Adrenal gland (tissue), 12 donors: ENCODE results near the gene RBM5. TPM values are rescaled to one million over a fixed set of nuclear protein-coding genes. Genes with fewer than 3 reads are reported as not detected.

Experiments used
- DNase-seq, 7 donors: peaks; one replicate each; pipeline ENCODE4 v3.0.0-alpha.2; 2019 to 2020
- H3K27ac ChIP-seq, 5 donors: fragments of 200-600 bp; sonication (generic) in 4 of 5; 1 replicate in 3 of 5; 2 replicates in 2 of 5; pipeline versions ENCODE4 v1.5.1 to v1.8.0; 2016 to 2020; ENCODE audit warnings: mild to moderate bottlenecking in 1 of 5
- H3K27me3 ChIP-seq: fragments of 200-600 bp; 2 replicates; pipeline ENCODE4 v1.8.0; 2021
- H3K36me3 ChIP-seq, 2 donors: fragments of 200-600 bp; replicated peaks in 1 of 2; 1 replicate in 1 of 2; 2 replicates in 1 of 2; pipeline versions ENCODE4 v1.5.1 to v1.8.0; 2018 to 2022
- H3K4me1 ChIP-seq, 2 donors: fragments of 200-600 bp; replicated peaks in 1 of 2; 1 replicate in 1 of 2; 2 replicates in 1 of 2; pipeline versions ENCODE4 v1.5.1 to v1.8.0; 2018 to 2021
- H3K4me3 ChIP-seq, 4 donors: fragments of 200-600 bp; sonication (generic) in 3 of 4; one replicate each; pipeline ENCODE4 v1.5.1; 2016 to 2018
- H3K9me3 ChIP-seq, 3 donors: fragments of 200-600 bp; sonication (generic) in 1 of 3; replicated peaks in 1 of 3; 1 replicate in 2 of 3; 2 replicates in 1 of 3; pipeline versions ENCODE4 v1.5.1 to v1.8.0; 2016 to 2021
- POLR2A ChIP-seq, 2 donors: fragments of 450-650 bp; IDR thresholded peaks; one replicate each; pipeline ENCODE4 v1.6.1; 2017; ENCODE audit warnings: antibody characterized with exemption in 2 of 2, mild to moderate bottlenecking in 2 of 2, moderate library complexity in 1 of 2
- WGBS, 4 donors: extraction: QIAGEN DNeasy Blood & Tissue Kit in 2 of 4; methylation state at CpG; one replicate each; pipeline versions ENCODE4 v1.1.5 to v1.1.7; 2013 to 2017; 5-methylcytosine and 5-hydroxymethylcytosine counted together
- intact Hi-C, 2 donors: fragments of 100-400 bp; cut with DNase I; formaldehyde crosslinking; loops; one replicate each; pipeline versions ENCODE4 v1.14.1 to v1.15.0; 2022 to 2023
- polyA plus RNA-seq, 3 donors: library from polyadenylated mRNA; stranded (reverse); fragments of 200-250 nt in 2 of 3; fragments of 350-450 nt in 1 of 3; fragmentation: Illumina TruSeq in 1 of 3; extraction: RNeasy Lipid Tissue Mini Kit (QIAGEN cat#74804) in 1 of 3; gene quantifications; one replicate each; pipeline ENCODE4 v1.2.3, GENCODE V29; 2013 to 2014
- total RNA-seq, 9 donors: library from RNA; depleted of rRNA in 4 of 9; stranded (reverse); fragments of >200 nt in 4 of 9; fragments of 120-200 nt in 1 of 9; fragmentation: NEBNext Ultra II Directional in 1 of 9; extraction: Animal tissue kit (Norgen Biotek cat#: 25700) in 1 of 9; gene quantifications; one replicate each; pipeline versions ENCODE4 v1.1.0 to v1.2.4, GENCODE V29; 2013 to 2023
- TF ChIP-seq, protein P1 (sequence below), 6 experiments: fragments of 450-650 bp in 4 of 6; fragments of 200-600 bp in 2 of 6; sonication (generic) in 1 of 6; IDR thresholded peaks; 1 replicate in 5 of 6; 2 replicates in 1 of 6; pipeline versions ENCODE4 v1.5.1 to v1.8.0; 2016 to 2021; ENCODE audit warnings: antibody characterized with exemption in 6 of 6, mild to moderate bottlenecking in 2 of 6, moderate library complexity in 1 of 6
- donor health status: healthy with polysubstance abuse.
- donor health status: Bipolar disorder and iron deficiency.
- donor health status: DM: yes; HTN: yes; CAD: no.
- donor health status: DM: no; HTN: no; CAD: no.
- donor health status: DM: no; HTN: no; CAD: no.
- donor health status: DM: yes; HTN: yes; CAD: no.

RBM5 gene
- total and polyA plus RNA-seq, 12 donors, result 51.9 to 224 (median 115) TPM

DNA sequence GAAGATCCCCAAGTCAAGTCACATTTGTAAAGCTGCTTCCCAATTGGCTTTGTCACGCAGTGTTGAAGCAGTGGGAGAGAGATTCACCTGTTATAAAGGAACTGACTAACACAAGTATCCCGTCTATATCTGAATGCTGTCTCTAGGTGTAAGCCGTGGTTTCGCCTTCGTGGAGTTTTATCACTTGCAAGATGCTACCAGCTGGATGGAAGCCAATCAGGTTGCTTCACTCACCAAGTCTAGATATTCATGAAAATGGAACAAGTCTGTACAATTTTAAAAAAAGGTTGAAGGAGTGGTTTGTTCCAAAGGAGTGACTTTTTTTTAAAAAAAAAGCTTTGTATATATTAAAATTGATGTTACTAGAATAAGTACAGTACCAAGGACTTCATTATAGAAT is 11.7 kb downstream of the RBM5 start:
- H3K9me3 ChIP-seq, result no peaks in the 10 kb centered on the region
- no peaks in the 10 kb centered on the region for H3K27me3 ChIP-seq
- H3K4me1 ChIP-seq, result no peaks in the 10 kb centered on the region
- H3K4me3 ChIP-seq, result no peak overlapping the region
- WGBS, 4 donors, result 82 to 89% (median 86%) methylated on average over 5 of the region's 5 CpGs
- intact Hi-C loops, result no loop called here
- H3K27ac ChIP-seq, result no peak overlapping the region
- peak in 1 of 7 donors; percentile 43 for DNase-seq
- TF ChIP-seq POLR2A (IDR thresholded peaks at IDR 0.05), result no peak
- TF ChIP-seq, protein P1, sequence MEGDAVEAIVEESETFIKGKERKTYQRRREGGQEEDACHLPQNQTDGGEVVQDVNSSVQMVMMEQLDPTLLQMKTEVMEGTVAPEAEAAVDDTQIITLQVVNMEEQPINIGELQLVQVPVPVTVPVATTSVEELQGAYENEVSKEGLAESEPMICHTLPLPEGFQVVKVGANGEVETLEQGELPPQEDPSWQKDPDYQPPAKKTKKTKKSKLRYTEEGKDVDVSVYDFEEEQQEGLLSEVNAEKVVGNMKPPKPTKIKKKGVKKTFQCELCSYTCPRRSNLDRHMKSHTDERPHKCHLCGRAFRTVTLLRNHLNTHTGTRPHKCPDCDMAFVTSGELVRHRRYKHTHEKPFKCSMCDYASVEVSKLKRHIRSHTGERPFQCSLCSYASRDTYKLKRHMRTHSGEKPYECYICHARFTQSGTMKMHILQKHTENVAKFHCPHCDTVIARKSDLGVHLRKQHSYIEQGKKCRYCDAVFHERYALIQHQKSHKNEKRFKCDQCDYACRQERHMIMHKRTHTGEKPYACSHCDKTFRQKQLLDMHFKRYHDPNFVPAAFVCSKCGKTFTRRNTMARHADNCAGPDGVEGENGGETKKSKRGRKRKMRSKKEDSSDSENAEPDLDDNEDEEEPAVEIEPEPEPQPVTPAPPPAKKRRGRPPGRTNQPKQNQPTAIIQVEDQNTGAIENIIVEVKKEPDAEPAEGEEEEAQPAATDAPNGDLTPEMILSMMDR (IDR thresholded peaks at IDR 0.05), result no peak
- H3K36me3 ChIP-seq, result peaks cover 0 to 100% of the 10 kb centered on the region in 2 donors

DNA sequence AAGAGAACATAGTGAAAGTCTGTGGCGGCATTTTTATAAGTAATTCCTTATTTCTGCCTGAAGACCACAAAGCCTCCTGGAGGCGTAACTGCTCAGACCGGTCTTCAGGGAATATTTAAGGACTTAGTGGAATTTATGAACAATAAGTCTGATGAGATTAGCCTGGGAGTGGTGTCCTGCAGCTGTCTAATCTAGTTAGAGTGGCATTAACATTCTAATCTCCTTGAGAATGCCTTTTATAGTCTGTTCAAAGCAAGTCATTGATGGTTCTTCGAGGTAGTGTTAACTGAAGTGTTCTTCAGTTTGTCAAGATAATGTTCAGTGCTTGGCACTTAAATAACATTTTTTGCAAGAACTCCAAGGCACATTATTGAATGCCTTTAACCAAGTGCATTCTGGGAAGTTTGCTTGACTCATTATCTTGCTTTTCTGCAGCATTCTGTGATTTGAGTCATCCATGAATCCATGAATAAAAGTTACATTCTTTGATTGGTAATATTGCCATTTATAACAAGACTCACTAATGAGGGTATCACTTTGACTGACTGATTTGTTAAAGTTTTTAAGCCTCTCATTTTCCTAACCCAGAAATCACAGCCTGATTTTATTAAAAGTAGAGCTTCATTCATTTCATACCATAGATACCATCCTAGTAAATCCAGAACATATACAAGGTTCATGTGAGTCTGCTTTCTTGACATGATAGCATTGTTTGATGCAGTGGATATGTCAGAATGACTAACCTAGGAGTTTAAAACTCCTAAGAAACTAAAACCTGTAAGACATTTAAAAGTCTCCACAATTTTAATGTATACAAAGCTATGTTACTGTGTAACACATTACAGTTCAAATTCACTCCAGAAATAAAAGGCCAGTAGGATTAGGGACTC is 12.5 kb downstream of the RBM5 start:
- no peak overlapping the region for H3K4me3 ChIP-seq
- DNase-seq, result no peak
- H3K27ac ChIP-seq, result no peak overlapping the region
- WGBS, 4 donors, result 81 to 87% (median 85%) methylated on average over 4 of the region's 4 CpGs
- peaks cover 0 to 100% of the 10 kb centered on the region in 2 donors for H3K36me3 ChIP-seq
- intact Hi-C loops, result no loop called here
- no peaks in the 10 kb centered on the region for H3K27me3 ChIP-seq
- TF ChIP-seq, protein P1 (IDR thresholded peaks at IDR 0.05), result no peak
- no peak for TF ChIP-seq POLR2A (IDR thresholded peaks at IDR 0.05)
- no peaks in the 10 kb centered on the region for H3K4me1 ChIP-seq
- no peaks in the 10 kb centered on the region for H3K9me3 ChIP-seq

DNA sequence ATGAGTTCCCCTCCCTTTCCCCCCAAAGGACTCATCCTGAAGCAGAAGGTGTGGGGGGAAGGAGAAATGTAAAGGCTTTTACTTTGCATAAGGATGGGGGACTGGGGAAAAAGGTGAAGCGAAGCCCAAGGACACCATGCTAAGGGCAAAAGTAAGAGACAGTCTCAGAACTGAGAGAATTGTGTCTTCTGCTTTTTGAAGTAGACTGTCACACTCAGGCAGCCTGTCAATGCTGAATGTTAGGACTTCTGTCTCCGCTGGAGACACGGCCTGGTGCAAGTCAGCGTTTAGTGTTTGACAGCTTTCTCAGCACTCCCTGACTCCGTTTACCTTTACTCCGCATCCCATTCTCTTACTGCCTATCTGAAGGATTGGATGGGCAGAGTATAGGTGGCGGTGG is 13.8 kb downstream of the RBM5 start:
- no peak for DNase-seq
- no peak overlapping the region for H3K4me3 ChIP-seq
- H3K27ac ChIP-seq, result no peak overlapping the region
- 91 to 95% (median 93%) methylated on average over 7 of the region's 7 CpGs for WGBS, 4 donors
- no peaks in the 10 kb centered on the region for H3K9me3 ChIP-seq
- H3K4me1 ChIP-seq, result no peaks in the 10 kb centered on the region
- TF ChIP-seq, protein P1 (IDR thresholded peaks at IDR 0.05), result no peak
- TF ChIP-seq POLR2A (IDR thresholded peaks at IDR 0.05), result no peak
- H3K27me3 ChIP-seq, result no peaks in the 10 kb centered on the region
- intact Hi-C loops, result no loop called here
- H3K36me3 ChIP-seq, result peaks cover 0 to 100% of the 10 kb centered on the region in 2 donors

DNA sequence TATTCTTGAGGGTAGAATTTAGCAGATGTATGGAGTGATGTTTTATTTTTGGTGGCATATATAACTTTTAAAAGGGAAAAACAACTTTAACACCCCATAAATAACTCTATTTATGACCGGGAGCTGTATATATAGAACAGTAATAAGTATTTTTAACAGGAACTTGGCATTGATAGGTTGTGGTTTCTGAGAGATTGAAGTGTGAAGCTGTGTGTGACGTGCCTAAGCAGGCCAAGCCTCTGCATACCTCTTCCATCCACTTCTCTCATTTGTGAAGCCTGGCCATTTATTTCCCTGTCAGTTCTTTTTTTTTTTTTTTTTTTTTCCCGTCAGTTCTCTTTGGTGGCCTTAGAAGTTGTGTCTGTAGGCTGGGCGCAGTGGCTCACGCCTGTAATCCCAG is 23.0 kb downstream of the RBM5 start:
- Histone ChIP-seq H3K27ac (no peak overlapping the region), H3K4me1 (no peaks in the 10 kb centered on the region), H3K36me3 (peaks cover 0 to 100% of the 10 kb centered on the region in 2 donors), H3K4me3 (no peak overlapping the region), H3K9me3 (no peaks in the 10 kb centered on the region), H3K27me3 (no peaks in the 10 kb centered on the region)
- TF ChIP-seq, protein P1 (IDR thresholded peaks at IDR 0.05), result no peak
- no peak for TF ChIP-seq POLR2A (IDR thresholded peaks at IDR 0.05)
- DNase-seq, result no peak
- WGBS, 4 donors, result 74 to 88% (median 81%) methylated on average over 5 of the region's 5 CpGs
- intact Hi-C loops, result no loop called here
